KMS-11 (cell line): ENCODE measurements around the gene PRPF4.
"Not testable (repeated sequence)": the region's sequence is repeated elsewhere in the genome, so short reads cannot be mapped to it uniquely, and the experiment has no call there.

Experiments
- H2AFZ ChIP-seq: fragments of 200-600 bp; sonication (generic); 2 replicates; pipeline ENCODE4 v1.6.1; 2016; ENCODE audit warnings: antibody characterized with exemption, mixed run types, low read depth
- H3K27ac ChIP-seq: fragments of 200-600 bp; sonication (generic); 2 replicates; pipeline ENCODE4 v1.6.1; 2016; ENCODE audit warnings: mild to moderate bottlenecking, mixed run types
- H3K27me3 ChIP-seq: fragments of 200-600 bp; sonication (generic); 2 replicates; pipeline ENCODE4 v1.6.1; 2017; ENCODE audit warnings: mild to moderate bottlenecking, low read depth, mixed run types, moderate library complexity; ENCODE audit not compliant: insufficient read depth
- H3K36me3 ChIP-seq: fragments of 200-600 bp; sonication (generic); 2 replicates; pipeline ENCODE4 v1.6.1; 2017; ENCODE audit warnings: mild to moderate bottlenecking, mixed run types; ENCODE audit not compliant: insufficient read depth
- H3K4me1 ChIP-seq: fragments of 200-600 bp; sonication (generic); 2 replicates; pipeline ENCODE4 v1.6.1; 2016; ENCODE audit warnings: mild to moderate bottlenecking, low read depth, mixed run types; ENCODE audit not compliant: poor library complexity, severe bottlenecking
- H3K4me2 ChIP-seq: fragments of 200-600 bp; sonication (generic); 2 replicates; pipeline ENCODE4 v1.7.0; 2016; ENCODE audit warnings: mild to moderate bottlenecking, mixed run types
- H3K4me3 ChIP-seq: fragments of 200-600 bp; sonication (generic); IDR thresholded peaks from 2 replicates; pipeline ENCODE4 v1.6.1; 2017; ENCODE audit warnings: low read depth, low read length, mixed read lengths; ENCODE audit not compliant: insufficient read depth
- H3K79me2 ChIP-seq: fragments of 200-600 bp; sonication (generic); 2 replicates; pipeline ENCODE4 v1.6.1; 2016; ENCODE audit warnings: low read depth, mixed run types; ENCODE audit not compliant: insufficient read depth
- H3K9ac ChIP-seq: fragments of 200-600 bp; sonication (generic); 2 replicates; pipeline ENCODE4 v1.6.1; 2016; ENCODE audit warnings: mild to moderate bottlenecking, mixed run types
- H4K20me1 ChIP-seq: fragments of 200-600 bp; sonication (generic); 2 replicates; pipeline ENCODE4 v1.6.1; 2016; ENCODE audit warnings: mild to moderate bottlenecking, mixed run types; ENCODE audit not compliant: insufficient read depth
- TF ChIP-seq, protein P1 (sequence below): fragments of 200-600 bp; sonication (generic); conservative IDR thresholded peaks from 2 replicates; pipeline ENCODE4 v1.6.1; 2017; ENCODE audit warnings: low read depth, mild to moderate bottlenecking, antibody characterized with exemption, low read length, moderate library complexity, mixed read lengths

Gene PRPF4

DNA sequence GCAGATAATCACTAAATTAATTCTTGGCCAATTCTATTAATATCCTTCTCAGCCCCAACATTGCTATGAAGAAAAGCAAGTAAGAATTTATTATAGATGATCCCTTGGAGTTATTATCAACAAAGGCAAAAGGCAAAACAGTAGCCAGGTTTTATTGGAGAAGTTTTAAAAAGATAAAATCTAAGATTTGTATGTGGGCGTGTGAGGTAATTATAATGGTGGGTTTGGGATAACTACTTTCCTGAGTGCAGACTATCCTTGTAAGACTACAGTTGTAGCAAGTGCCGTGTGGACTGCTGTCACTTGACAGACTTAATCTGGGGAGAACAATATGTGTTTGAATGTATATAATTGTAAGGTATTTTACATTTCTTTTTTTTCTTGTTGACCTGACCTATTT lies 30.9 kb upstream of the PRPF4 start:
- H3K9ac ChIP-seq = no peak overlapping the region
- TF ChIP-seq, protein P1, sequence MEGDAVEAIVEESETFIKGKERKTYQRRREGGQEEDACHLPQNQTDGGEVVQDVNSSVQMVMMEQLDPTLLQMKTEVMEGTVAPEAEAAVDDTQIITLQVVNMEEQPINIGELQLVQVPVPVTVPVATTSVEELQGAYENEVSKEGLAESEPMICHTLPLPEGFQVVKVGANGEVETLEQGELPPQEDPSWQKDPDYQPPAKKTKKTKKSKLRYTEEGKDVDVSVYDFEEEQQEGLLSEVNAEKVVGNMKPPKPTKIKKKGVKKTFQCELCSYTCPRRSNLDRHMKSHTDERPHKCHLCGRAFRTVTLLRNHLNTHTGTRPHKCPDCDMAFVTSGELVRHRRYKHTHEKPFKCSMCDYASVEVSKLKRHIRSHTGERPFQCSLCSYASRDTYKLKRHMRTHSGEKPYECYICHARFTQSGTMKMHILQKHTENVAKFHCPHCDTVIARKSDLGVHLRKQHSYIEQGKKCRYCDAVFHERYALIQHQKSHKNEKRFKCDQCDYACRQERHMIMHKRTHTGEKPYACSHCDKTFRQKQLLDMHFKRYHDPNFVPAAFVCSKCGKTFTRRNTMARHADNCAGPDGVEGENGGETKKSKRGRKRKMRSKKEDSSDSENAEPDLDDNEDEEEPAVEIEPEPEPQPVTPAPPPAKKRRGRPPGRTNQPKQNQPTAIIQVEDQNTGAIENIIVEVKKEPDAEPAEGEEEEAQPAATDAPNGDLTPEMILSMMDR = no peak
- no peaks in the 10 kb centered on the region for H3K36me3 ChIP-seq
- H3K4me1 ChIP-seq = no peaks in the 10 kb centered on the region
- no peaks in the 10 kb centered on the region for H3K27me3 ChIP-seq
- H3K79me2 ChIP-seq = no peaks in the 10 kb centered on the region
- H3K4me2 ChIP-seq = no peak overlapping the region
- no peak overlapping the region for H2AFZ ChIP-seq
- no peaks in the 10 kb centered on the region for H4K20me1 ChIP-seq
- H3K4me3 ChIP-seq = no peak overlapping the region
- no peak overlapping the region for H3K27ac ChIP-seq

DNA sequence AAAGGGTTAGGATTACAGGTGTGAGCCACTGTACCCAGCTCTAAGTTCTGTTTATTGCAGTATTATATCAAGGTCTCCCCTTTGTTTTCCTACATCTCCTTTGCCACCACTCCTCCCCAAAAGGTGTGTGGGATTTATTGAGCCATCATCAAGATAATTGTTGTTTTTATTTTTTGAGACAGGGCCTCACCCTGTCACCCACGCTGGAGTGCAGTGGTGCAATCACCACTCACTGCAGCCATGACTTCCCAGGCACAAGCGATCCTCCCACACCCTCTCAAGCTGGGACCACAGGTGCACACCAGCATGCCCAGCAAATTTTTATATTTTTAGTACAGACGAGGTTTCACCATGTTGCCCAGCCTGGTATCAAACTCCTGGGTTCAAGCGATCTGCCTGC lies 29.6 kb upstream of the PRPF4 start:
- H3K4me1 ChIP-seq = no peaks in the 10 kb centered on the region
- no peak overlapping the region for H2AFZ ChIP-seq
- no peaks in the 10 kb centered on the region for H4K20me1 ChIP-seq
- H3K9ac ChIP-seq = no peak overlapping the region
- TF ChIP-seq, protein P1 = no peak
- H3K27ac ChIP-seq = no peak overlapping the region
- no peaks in the 10 kb centered on the region for H3K27me3 ChIP-seq
- no peaks in the 10 kb centered on the region for H3K79me2 ChIP-seq
- no peak overlapping the region for H3K4me2 ChIP-seq
- H3K4me3 ChIP-seq = no peak overlapping the region
- H3K36me3 ChIP-seq = no peaks in the 10 kb centered on the region

DNA sequence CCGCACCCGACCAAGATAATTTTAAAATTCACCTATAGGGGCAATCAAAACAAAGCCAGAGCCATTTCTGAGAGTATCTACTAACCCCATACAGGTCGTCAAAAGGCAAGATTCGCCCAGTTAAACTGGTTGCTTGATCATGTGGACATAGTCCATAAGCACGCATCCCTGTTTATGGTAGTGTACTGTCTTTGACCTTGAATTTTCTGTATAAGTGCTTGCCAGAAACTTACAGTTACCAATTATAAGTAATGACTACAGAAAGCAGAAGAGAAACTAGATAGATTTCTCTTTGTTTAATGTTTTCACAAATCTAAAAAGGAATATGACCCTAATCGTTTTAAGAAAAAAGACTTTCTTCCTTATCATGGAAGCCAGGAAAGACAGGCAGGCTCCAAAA lies 28.5 kb upstream of the PRPF4 start:
- Histone ChIP-seq H3K27ac (no peak overlapping the region), H3K4me3 (no peak overlapping the region), H3K27me3 (no peaks in the 10 kb centered on the region), H3K79me2 (no peaks in the 10 kb centered on the region), H3K4me2 (no peak overlapping the region), H4K20me1 (no peaks in the 10 kb centered on the region), H2AFZ (no peak overlapping the region), H3K9ac (no peak overlapping the region), H3K4me1 (no peaks in the 10 kb centered on the region), H3K36me3 (no peaks in the 10 kb centered on the region)
- TF ChIP-seq, protein P1 = no peak

DNA sequence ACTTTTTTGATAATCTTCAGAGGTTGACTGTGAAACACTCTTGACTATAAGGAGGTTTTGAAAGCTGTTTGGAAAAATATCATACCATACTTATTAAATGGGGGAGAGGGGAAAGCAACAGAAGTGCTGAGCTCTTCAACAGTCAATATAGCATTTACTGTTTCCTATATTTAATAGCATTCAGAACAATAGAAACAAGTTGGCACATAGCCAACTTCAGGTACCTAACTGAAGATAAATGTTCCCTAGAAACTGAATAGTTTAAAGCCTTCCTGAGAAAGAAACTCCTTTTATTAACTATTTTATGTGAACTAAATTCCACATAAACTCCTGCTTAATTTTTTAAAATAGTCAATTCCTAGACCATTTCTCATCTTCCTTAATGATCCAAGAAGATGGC lies 27.8 kb upstream of the PRPF4 start:
- no peak overlapping the region for H3K27ac ChIP-seq
- H3K79me2 ChIP-seq = no peaks in the 10 kb centered on the region
- no peak overlapping the region for H3K9ac ChIP-seq
- no peaks in the 10 kb centered on the region for H4K20me1 ChIP-seq
- TF ChIP-seq, protein P1 = no peak
- H3K4me1 ChIP-seq = no peaks in the 10 kb centered on the region
- H3K36me3 ChIP-seq = no peaks in the 10 kb centered on the region
- H3K27me3 ChIP-seq = no peaks in the 10 kb centered on the region
- H3K4me3 ChIP-seq = no peak overlapping the region
- H3K4me2 ChIP-seq = no peak overlapping the region
- no peak overlapping the region for H2AFZ ChIP-seq

DNA sequence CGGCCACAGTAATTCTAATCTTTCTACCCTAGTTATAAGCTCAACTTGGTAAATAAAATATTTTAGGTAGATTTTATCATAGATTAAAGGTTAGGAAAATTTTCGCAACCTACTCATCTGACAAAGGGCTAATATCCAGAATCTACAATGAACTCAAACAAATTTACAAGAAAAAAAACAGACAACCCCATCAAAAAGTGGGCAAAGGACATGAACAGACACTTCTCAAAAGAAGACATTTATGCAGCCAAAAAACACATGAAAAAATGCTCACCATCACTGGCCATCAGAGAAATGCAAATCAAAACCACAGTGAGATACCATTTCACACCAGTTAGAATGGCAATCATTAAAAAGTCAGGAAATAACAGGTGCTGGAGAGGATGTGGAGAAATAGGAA lies 25.8 kb upstream of the PRPF4 start:
- H3K4me1 ChIP-seq, H3K79me2 ChIP-seq, H3K4me3 ChIP-seq, H3K36me3 ChIP-seq, H3K9ac ChIP-seq, H4K20me1 ChIP-seq, H2AFZ ChIP-seq, H3K27ac ChIP-seq, H3K4me2 ChIP-seq, H3K27me3 ChIP-seq: not testable (repeated sequence)
